ENCODE measurements around the gene RDH8.

GRCh38 chr19:10008184-10008765, 5.0 kb upstream of the RDH8 start:
- no peak for TF ChIP-seq ZSCAN30 (tag by site-specific recombination; IDR thresholded peaks at IDR 0.05)
- no peak for TF ChIP-seq TCF7L2 (IDR thresholded peaks at IDR 0.05; ENCODE audit: borderline replicate concordance, low read depth, low read length)
- TF ChIP-seq ZNF121 (tag by site-specific recombination; IDR thresholded peaks at IDR 0.05) = no peak
- no peak for TF ChIP-seq KLF7 (tag by site-specific recombination; IDR thresholded peaks at IDR 0.05; ENCODE audit: borderline replicate concordance)
- TF ChIP-seq ZNF704 (tag by site-specific recombination; IDR thresholded peaks at IDR 0.05) = no peak
- TF ChIP-seq ZNF324 (tag by site-specific recombination; IDR thresholded peaks at IDR 0.05) = no peak
- TF ChIP-seq PATZ1 (tag by site-specific recombination; IDR thresholded peaks at IDR 0.05) = no peak
- TF ChIP-seq ZNF664 (tag by site-specific recombination; IDR thresholded peaks at IDR 0.05) = no peak
